ENCODE measurements around the gene ITGA7. TPM values are rescaled to one million over a fixed set of nuclear protein-coding genes. Genes with fewer than 3 reads are reported as not detected.

ITGA7 gene
- total RNA-seq, 4 donors from 2014 or later: 6.8 to 167 (median 29.4) TPM

DNA sequence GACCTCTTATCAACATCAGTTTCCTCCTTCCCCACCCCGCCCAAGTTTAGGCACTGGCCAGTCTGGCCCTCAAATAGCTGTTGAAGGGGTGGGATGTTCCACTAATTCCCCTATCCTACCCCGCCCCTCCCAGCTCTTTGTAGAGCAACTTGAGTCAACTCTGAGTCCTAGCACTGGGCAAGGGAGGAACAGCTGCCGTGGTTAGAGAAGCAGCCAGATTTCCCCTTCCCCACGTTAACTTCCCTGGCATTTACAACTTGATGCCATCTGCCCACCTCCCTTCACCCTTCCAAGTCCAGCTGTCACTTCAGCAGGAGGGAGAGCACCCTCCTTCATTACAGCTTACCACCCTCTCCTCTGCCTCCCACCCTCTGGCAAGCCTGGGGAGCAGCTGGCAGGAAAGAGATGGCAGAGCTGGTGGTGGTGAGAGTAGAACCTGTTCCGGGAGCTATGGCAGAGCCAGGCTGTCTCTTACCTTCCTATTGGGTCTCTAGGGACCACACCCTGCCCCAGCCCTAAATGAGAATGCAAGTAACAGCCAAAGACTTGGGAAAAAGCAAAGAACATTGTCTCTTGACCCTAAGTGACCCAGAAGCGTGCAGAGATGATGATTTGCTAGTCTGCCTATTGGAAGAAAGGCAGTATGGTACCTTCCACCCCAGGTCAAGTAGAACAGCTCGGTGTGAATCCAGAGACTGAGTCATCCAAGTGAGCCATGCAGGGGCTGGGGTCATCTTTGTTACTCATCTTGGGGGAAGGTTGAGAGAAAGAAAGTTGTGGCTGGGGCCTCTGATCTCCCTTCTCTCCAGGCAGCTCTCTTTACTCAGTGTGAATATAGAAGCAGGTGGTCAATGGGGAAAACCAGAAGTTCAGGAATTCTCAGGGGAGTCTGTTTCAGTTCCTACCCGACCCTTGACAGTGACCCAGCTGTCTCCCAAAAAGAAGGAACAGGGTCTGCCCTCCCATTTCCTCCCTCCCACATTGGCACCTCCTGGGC, 9.6 kb upstream of the ITGA7 start:
- Histone ChIP-seq H3K9me3 (no peaks in the 10 kb centered on the region), H3K36me3 (no peaks in the 10 kb centered on the region), H3K27ac (peak overlapping the region; percentile 93 to 95), H3K27me3 (no peaks in the 10 kb centered on the region), H3K4me1 (peaks cover 10 to 33% of the 10 kb centered on the region in 2 donors), H3K4me3 (peak overlapping the region in 1 of 2 donors; percentile 72)
- intact Hi-C loops (cut with DNase I; ENCODE audit: low total_unique reads): no loop called here
- no peak for DNase-seq
- TF ChIP-seq POLR2A (IDR thresholded peaks at IDR 0.05): no peak
- TF ChIP-seq, protein P1, sequence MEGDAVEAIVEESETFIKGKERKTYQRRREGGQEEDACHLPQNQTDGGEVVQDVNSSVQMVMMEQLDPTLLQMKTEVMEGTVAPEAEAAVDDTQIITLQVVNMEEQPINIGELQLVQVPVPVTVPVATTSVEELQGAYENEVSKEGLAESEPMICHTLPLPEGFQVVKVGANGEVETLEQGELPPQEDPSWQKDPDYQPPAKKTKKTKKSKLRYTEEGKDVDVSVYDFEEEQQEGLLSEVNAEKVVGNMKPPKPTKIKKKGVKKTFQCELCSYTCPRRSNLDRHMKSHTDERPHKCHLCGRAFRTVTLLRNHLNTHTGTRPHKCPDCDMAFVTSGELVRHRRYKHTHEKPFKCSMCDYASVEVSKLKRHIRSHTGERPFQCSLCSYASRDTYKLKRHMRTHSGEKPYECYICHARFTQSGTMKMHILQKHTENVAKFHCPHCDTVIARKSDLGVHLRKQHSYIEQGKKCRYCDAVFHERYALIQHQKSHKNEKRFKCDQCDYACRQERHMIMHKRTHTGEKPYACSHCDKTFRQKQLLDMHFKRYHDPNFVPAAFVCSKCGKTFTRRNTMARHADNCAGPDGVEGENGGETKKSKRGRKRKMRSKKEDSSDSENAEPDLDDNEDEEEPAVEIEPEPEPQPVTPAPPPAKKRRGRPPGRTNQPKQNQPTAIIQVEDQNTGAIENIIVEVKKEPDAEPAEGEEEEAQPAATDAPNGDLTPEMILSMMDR (IDR thresholded peaks at IDR 0.05): no peak

DNA sequence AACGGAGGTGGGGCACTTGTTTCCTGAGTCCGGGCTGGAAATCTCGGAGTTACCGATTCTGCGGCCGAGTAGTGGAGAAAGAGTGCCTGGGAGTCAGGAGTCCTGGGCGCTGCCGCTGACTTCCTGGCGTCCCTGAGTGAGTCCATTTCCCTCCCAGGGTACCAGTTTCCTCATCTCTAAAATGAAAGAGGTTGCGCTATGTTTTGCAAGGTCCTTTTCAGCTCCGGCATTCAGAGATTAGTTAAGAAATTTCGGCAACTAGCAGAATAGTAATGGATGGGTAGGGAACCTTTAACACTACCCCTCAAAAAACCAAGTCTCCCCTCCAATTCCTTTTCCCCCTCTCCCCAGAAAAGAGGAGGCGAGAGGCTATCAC, 8.9 kb upstream of the ITGA7 start:
- Histone ChIP-seq H3K36me3 (no peaks in the 10 kb centered on the region), H3K27me3 (no peaks in the 10 kb centered on the region), H3K27ac (peak overlapping the region; percentile 93 to 95), H3K9me3 (no peaks in the 10 kb centered on the region), H3K4me1 (peaks cover 10 to 30% of the 10 kb centered on the region in 2 donors), H3K4me3 (peak overlapping the region; percentile 72 to 83)
- TF ChIP-seq POLR2A (IDR thresholded peaks at IDR 0.05): no peak
- TF ChIP-seq, protein P1 (IDR thresholded peaks at IDR 0.05): no peak
- intact Hi-C loops (cut with DNase I; ENCODE audit: low total_unique reads): no loop called here
- no peak for DNase-seq

DNA sequence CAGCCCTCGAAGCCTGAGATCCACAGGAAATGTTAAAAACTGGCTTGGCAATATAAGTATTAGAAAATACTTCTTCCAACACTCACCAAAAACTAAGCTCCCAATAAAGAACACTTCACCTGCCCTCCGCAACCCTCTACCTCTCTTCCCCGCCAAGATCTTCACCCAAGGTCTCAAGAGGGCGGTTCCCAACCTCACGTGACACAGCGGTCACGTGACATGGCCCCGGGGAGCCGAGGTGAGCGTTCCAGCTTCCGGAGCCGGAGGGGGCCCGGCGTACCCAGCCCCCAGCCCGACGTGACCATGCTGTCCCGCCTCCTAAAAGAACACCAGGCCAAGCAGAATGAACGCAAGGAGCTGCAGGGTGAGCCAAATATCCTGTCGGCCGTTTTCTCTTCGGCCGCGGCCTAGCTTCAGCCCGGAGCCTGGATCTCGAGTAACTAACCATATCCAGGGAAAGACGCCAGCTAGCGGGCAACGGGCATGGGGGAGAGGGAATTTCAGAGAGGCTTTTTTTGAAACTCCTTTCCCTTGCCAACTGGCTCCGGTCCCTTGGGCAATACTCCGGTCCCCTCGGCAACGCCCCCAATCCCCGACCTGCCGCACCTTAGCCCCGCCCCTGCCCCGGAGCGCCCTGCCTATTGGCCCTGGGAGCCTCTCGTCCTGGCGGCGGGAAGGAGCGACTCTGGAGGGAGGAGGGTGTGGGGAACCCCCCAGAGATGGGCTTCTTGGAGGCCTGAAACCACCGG, 8.3 kb upstream of the ITGA7 start, which contains the start of gene BLOC1S1:
Gene BLOC1S1, plus strand, starts transcription at position 214 of the 749 bp plus-strand sequence. Its CDS starts 6 bp downstream, at position 220.
- DNase-seq: peak; percentile 93
- intact Hi-C loops (cut with DNase I; ENCODE audit: low total_unique reads): no loop called here
- TF ChIP-seq, protein P1 (IDR thresholded peaks at IDR 0.05): peak in 2 of 4 experiments; percentile 13 to 42
- peak; percentile 39 to 44 for TF ChIP-seq POLR2A (IDR thresholded peaks at IDR 0.05)
- Histone ChIP-seq H3K36me3 (no peaks in the 10 kb centered on the region), H3K27me3 (no peaks in the 10 kb centered on the region), H3K4me3 (peak within 1 kb of the TSS; percentile 72 to 83), H3K9me3 (no peaks in the 10 kb centered on the region), H3K27ac (peak within 1 kb of the TSS; percentile 93 to 95), H3K4me1 (peaks cover 10 to 25% of the 10 kb centered on the region in 2 donors)

DNA sequence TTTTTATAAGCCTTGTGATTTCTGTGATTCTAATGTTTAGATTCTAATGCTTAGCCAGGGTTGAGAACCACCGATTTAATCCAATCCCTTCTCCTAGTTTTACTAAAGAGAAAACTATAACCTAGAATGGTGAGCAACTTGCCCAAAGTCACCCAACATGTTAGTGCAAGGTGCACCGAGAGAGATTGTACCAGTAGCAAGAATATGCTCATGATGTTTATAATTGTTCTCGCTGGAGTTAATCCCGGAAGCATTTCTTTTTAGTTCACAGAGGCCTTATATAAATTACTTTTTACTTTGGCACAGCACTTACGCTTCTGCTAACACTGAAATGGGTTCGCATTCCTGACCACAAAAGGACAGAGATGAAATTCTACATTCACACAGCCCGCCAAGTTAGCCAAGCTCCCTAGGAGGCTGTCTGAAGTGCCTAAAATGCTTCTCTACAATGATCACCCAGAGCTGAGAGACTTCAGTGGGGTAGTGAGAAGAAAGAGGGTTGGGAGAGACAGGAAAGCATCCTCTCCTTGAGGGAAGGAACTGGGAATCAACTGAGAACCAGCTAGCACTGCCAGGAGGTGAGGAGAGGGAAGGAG, 7.6 kb upstream of the ITGA7 start:
- TF ChIP-seq, protein P1 (IDR thresholded peaks at IDR 0.05): no peak
- TF ChIP-seq POLR2A (IDR thresholded peaks at IDR 0.05): no peak
- H3K4me3 ChIP-seq: peak overlapping the region; percentile 72 to 83
- no peaks in the 10 kb centered on the region for H3K36me3 ChIP-seq
- peak overlapping the region; percentile 93 to 95 for H3K27ac ChIP-seq
- intact Hi-C loops (cut with DNase I; ENCODE audit: low total_unique reads): no loop called here
- H3K27me3 ChIP-seq: no peaks in the 10 kb centered on the region
- DNase-seq: no peak
- no peaks in the 10 kb centered on the region for H3K9me3 ChIP-seq
- peaks cover 10 to 22% of the 10 kb centered on the region in 2 donors for H3K4me1 ChIP-seq
